C4-2B (cell line): ENCODE results near the gene DNLZ.
"Not testable (repeated sequence)": the region's sequence is repeated elsewhere in the genome, so short reads cannot be mapped to it uniquely, and the experiment has no call there.

Source experiments
- ZFX ChIP-seq: fragments of 450-650 bp; IDR thresholded peaks from 2 replicates; pipeline ENCODE4 v1.6.1; 2017
- TF ChIP-seq, protein P1 (sequence below): fragments of 450-650 bp; conservative IDR thresholded peaks from 2 replicates; pipeline ENCODE4 v1.5.1; 2017; ENCODE audit warnings: mild to moderate bottlenecking

GRCh38 chr9:136351868-136352267 is 11.7 kb downstream of the DNLZ start:
- TF ChIP-seq, protein P1, sequence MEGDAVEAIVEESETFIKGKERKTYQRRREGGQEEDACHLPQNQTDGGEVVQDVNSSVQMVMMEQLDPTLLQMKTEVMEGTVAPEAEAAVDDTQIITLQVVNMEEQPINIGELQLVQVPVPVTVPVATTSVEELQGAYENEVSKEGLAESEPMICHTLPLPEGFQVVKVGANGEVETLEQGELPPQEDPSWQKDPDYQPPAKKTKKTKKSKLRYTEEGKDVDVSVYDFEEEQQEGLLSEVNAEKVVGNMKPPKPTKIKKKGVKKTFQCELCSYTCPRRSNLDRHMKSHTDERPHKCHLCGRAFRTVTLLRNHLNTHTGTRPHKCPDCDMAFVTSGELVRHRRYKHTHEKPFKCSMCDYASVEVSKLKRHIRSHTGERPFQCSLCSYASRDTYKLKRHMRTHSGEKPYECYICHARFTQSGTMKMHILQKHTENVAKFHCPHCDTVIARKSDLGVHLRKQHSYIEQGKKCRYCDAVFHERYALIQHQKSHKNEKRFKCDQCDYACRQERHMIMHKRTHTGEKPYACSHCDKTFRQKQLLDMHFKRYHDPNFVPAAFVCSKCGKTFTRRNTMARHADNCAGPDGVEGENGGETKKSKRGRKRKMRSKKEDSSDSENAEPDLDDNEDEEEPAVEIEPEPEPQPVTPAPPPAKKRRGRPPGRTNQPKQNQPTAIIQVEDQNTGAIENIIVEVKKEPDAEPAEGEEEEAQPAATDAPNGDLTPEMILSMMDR = not testable (repeated sequence)
- not testable (repeated sequence) for TF ChIP-seq ZFX
